ENCODE results near the gene EXOC1. TPM values are rescaled to one million over a fixed set of nuclear protein-coding genes. Genes with fewer than 3 reads are reported as not detected.
A peak's percentile ranks its signal among the peaks of the same experiment; 100 is the strongest.
"Not testable (repeated sequence)": the region's sequence is repeated elsewhere in the genome, so short reads cannot be mapped to it uniquely, and the experiment has no call there.

Gene EXOC1
- polyA plus RNA-seq, 1 donor (not counting 4 experiments of a cell fraction or from before 2014, with no cell fraction given): 32.4 TPM

DNA sequence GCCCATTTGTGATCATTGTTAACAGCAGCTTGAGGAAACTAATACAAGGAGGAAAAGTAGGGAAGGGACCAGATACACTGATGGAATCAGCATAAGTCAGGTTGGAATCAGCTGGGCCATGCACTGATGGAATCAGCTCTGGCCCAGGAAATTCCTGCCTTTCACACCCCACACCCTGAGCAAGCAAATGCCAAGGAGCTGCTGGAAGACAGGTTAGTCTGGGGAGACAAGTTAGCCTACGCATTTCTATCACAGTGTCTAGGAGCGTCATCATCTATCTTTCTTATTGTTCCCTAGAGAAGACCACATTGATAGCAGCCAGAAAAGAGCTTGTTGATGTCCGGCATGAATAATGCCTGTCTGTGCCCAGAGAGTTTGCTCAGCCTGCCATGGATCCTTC, 79.1 kb downstream of the EXOC1 start:
- no peak overlapping the region for H2AFZ ChIP-seq (ENCODE audit: control insufficient read depth, low read length)

DNA sequence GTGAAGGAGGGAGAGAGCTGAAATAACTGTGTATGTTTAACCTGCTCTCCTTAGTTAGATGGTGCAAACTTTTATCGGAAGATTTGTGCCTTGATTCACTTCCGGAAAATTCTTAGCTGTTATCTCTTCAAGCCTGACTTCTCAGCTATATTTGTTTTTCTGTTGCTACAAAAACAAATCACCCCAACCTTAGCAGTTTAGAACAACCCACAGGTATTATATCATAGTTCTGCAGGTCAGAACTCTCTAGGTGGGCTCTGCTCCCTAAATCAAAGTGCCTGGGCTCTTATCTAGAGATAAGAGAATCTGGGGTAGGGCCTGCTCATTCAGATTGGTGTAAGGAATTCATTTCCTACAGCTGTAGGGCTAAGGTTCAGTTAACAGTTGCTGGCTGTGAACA, 80.2 kb downstream of the EXOC1 start:
- no peaks in the 10 kb centered on the region for H3K4me1 ChIP-seq (ENCODE audit: control insufficient read depth, extremely low read depth, insufficient read depth, low read length)
- FAIRE-seq (peak; percentile 13), DNase-seq (ENCODE audit: low read depth, low spot score) (no peak)
- no peaks in the 10 kb centered on the region for H4K20me1 ChIP-seq (ENCODE audit: control insufficient read depth, extremely low read depth, insufficient read depth, low read length)
- no peaks in the 10 kb centered on the region for H3K36me3 ChIP-seq (ENCODE audit: control insufficient read depth in 2 of 2, extremely low read depth in 1 of 2, insufficient read depth in 2 of 2, low read length in 2 of 2)
- no peak overlapping the region for H2AFZ ChIP-seq (ENCODE audit: control insufficient read depth, low read length)
- dilution Hi-C loops (cut with MboI; ENCODE audit: extremely low pct_ligation_motif_present, low sequenced_read_pairs): no loop called here
- H3K9me3 ChIP-seq (ENCODE audit: control insufficient read depth, low read depth, low read length): no peaks in the 10 kb centered on the region
- H3K4me3 ChIP-seq (ENCODE audit: control insufficient read depth in 2 of 3, extremely low read depth in 1 of 3, insufficient read depth in 2 of 3, low read depth in 1 of 3, low read length in 3 of 3): no peak overlapping the region
- H3K4me2 ChIP-seq (ENCODE audit: control insufficient read depth, extremely low read depth, insufficient read depth, low read depth, low read length): no peak overlapping the region
- H3K9ac ChIP-seq (ENCODE audit: control insufficient read depth, extremely low read depth, insufficient read depth, low read length): no peak overlapping the region
- TF ChIP-seq, protein P1, sequence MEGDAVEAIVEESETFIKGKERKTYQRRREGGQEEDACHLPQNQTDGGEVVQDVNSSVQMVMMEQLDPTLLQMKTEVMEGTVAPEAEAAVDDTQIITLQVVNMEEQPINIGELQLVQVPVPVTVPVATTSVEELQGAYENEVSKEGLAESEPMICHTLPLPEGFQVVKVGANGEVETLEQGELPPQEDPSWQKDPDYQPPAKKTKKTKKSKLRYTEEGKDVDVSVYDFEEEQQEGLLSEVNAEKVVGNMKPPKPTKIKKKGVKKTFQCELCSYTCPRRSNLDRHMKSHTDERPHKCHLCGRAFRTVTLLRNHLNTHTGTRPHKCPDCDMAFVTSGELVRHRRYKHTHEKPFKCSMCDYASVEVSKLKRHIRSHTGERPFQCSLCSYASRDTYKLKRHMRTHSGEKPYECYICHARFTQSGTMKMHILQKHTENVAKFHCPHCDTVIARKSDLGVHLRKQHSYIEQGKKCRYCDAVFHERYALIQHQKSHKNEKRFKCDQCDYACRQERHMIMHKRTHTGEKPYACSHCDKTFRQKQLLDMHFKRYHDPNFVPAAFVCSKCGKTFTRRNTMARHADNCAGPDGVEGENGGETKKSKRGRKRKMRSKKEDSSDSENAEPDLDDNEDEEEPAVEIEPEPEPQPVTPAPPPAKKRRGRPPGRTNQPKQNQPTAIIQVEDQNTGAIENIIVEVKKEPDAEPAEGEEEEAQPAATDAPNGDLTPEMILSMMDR (optimal IDR thresholded peaks at IDR 0.05 in 1 of 3, IDR thresholded peaks at IDR 0.05 in 1 of 3, conservative IDR thresholded peaks at IDR 0.05 in 1 of 3; ENCODE audit: extremely low read depth in 1 of 3, insufficient read depth in 2 of 3, low read length in 3 of 3): no peak
- no peak for TF ChIP-seq EZH2 (IDR thresholded peaks at IDR 0.05; ENCODE audit: low read length)
- H3K79me2 ChIP-seq (ENCODE audit: control insufficient read depth, insufficient read depth, low read length): no peaks in the 10 kb centered on the region
- no peak overlapping the region for H3K27ac ChIP-seq (ENCODE audit: control insufficient read depth, insufficient read depth, low read length)
- H3K9me1 ChIP-seq (ENCODE audit: control insufficient read depth, extremely low read depth, insufficient read depth, low read length): no peaks in the 10 kb centered on the region
- no peaks in the 10 kb centered on the region for H3K27me3 ChIP-seq (ENCODE audit: control insufficient read depth, extremely low read depth, insufficient read depth, low read length)

More for the DNA sequence above, 79.1 kb downstream of the EXOC1 start:
- no peaks in the 10 kb centered on the region for H3K9me1 ChIP-seq (ENCODE audit: control insufficient read depth, extremely low read depth, insufficient read depth, low read length)
- H3K4me2 ChIP-seq (ENCODE audit: control insufficient read depth, extremely low read depth, insufficient read depth, low read depth, low read length): no peak overlapping the region
- no peaks in the 10 kb centered on the region for H3K4me1 ChIP-seq (ENCODE audit: control insufficient read depth, extremely low read depth, insufficient read depth, low read length)
- no peaks in the 10 kb centered on the region for H3K79me2 ChIP-seq (ENCODE audit: control insufficient read depth, insufficient read depth, low read length)
- dilution Hi-C loops (cut with MboI; ENCODE audit: extremely low pct_ligation_motif_present, low sequenced_read_pairs): no loop called here
- no peaks in the 10 kb centered on the region for H3K36me3 ChIP-seq (ENCODE audit: control insufficient read depth in 2 of 2, extremely low read depth in 1 of 2, insufficient read depth in 2 of 2, low read length in 2 of 2)
- H3K27me3 ChIP-seq (ENCODE audit: control insufficient read depth, extremely low read depth, insufficient read depth, low read length): no peaks in the 10 kb centered on the region
- no peak overlapping the region for H3K4me3 ChIP-seq (ENCODE audit: control insufficient read depth in 2 of 3, extremely low read depth in 1 of 3, insufficient read depth in 2 of 3, low read depth in 1 of 3, low read length in 3 of 3)
- no peak for TF ChIP-seq EZH2 (IDR thresholded peaks at IDR 0.05; ENCODE audit: low read length)
- TF ChIP-seq, protein P1 (optimal IDR thresholded peaks at IDR 0.05 in 1 of 3, IDR thresholded peaks at IDR 0.05 in 1 of 3, conservative IDR thresholded peaks at IDR 0.05 in 1 of 3; ENCODE audit: extremely low read depth in 1 of 3, insufficient read depth in 2 of 3, low read length in 3 of 3): no peak
- H3K9ac ChIP-seq (ENCODE audit: control insufficient read depth, extremely low read depth, insufficient read depth, low read length): no peak overlapping the region
- FAIRE-seq: no peak
- H3K9me3 ChIP-seq (ENCODE audit: control insufficient read depth, low read depth, low read length): no peaks in the 10 kb centered on the region
- DNase-seq (ENCODE audit: low read depth, low spot score): no peak
- no peaks in the 10 kb centered on the region for H4K20me1 ChIP-seq (ENCODE audit: control insufficient read depth, extremely low read depth, insufficient read depth, low read length)
- no peak overlapping the region for H3K27ac ChIP-seq (ENCODE audit: control insufficient read depth, insufficient read depth, low read length)

DNA sequence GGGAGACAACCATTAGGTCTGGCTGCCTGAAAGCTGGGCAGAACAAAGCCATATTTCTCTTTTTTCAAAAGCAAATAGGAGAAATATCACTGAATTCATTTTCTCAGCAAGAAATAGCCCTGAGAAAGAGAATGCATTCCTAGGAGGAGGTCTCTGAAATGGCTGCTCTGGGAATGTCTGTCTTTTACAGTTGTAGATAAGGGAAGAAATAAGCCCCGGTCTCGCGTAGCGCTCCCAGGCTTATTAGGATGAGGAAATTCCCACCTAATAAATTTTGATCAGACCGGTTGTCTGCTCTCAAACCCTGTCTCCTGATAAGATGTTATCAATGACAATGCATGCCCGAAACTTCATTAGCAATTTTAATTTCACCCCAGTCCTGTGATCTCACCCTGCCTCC, 82.5 kb downstream of the EXOC1 start:
- FAIRE-seq; H3K9me1 ChIP-seq (ENCODE audit: control insufficient read depth, extremely low read depth, insufficient read depth, low read length); dilution Hi-C loops (cut with MboI; ENCODE audit: extremely low pct_ligation_motif_present, low sequenced_read_pairs): not testable (repeated sequence)

More for the DNA sequence above, 82.5 kb downstream of the EXOC1 start:
- H3K9me3 ChIP-seq (ENCODE audit: control insufficient read depth, low read depth, low read length); DNase-seq (ENCODE audit: low read depth, low spot score); H3K4me1 ChIP-seq (ENCODE audit: control insufficient read depth, extremely low read depth, insufficient read depth, low read length); H3K36me3 ChIP-seq (ENCODE audit: control insufficient read depth in 2 of 2, extremely low read depth in 1 of 2, insufficient read depth in 2 of 2, low read length in 2 of 2); H2AFZ ChIP-seq (ENCODE audit: control insufficient read depth, low read length); H3K4me3 ChIP-seq (ENCODE audit: control insufficient read depth in 2 of 3, extremely low read depth in 1 of 3, insufficient read depth in 2 of 3, low read depth in 1 of 3, low read length in 3 of 3); H4K20me1 ChIP-seq (ENCODE audit: control insufficient read depth, extremely low read depth, insufficient read depth, low read length); H3K27me3 ChIP-seq (ENCODE audit: control insufficient read depth, extremely low read depth, insufficient read depth, low read length); H3K4me2 ChIP-seq (ENCODE audit: control insufficient read depth, extremely low read depth, insufficient read depth, low read depth, low read length); H3K79me2 ChIP-seq (ENCODE audit: control insufficient read depth, insufficient read depth, low read length); H3K9ac ChIP-seq (ENCODE audit: control insufficient read depth, extremely low read depth, insufficient read depth, low read length); H3K27ac ChIP-seq (ENCODE audit: control insufficient read depth, insufficient read depth, low read length): not testable (repeated sequence)
